PC-9 (cell line): Measurements from ENCODE around the gene MTHFSD. TPM values are rescaled to one million over a fixed set of nuclear protein-coding genes. Genes with fewer than 3 reads are reported as not detected.
A peak's percentile ranks its signal among the peaks of the same experiment; 100 is the strongest.

Experiments used
- BruUV-seq: library from RNA; stranded (reverse); fragments of 400-500 nt; replicated peaks from 2 replicates; lab custom pipeline; 2021; lab: Mats Ljungman, UMichigan
- CTCF ChIA-PET: fragments of 300-600 bp; sonication (Branson Sonifier 250); formaldehyde crosslinking; loops from one replicate; lab custom pipeline; 2022; ENCODE audit warnings: antibody characterized with exemption; lab: Charles Lee
- POLR2A ChIA-PET: fragments of 300-600 bp; sonication (Branson Sonifier 250); formaldehyde crosslinking; loops from one replicate; lab custom pipeline; 2022; ENCODE audit warnings: antibody characterized with exemption; ENCODE audit not compliant: unreplicated experiment; lab: Charles Lee
- DNase-seq, 2 experiments: peaks; one replicate each; pipeline versions ENCODE4 v3.0.0 to v3.0.0-alpha.2; 2015 to 2022; ENCODE audit warnings: mixed read lengths in 1 of 2
- H2AFZ ChIP-seq: fragments of 200-600 bp; sonication (generic); 2 replicates; pipeline ENCODE4 v1.8.1; 2017; ENCODE audit warnings: antibody characterized with exemption
- H3F3A ChIP-seq: fragments of 200-600 bp; sonication (generic); 2 replicates; pipeline ENCODE4 v1.8.1; 2017; ENCODE audit warnings: antibody characterized with exemption, mild to moderate bottlenecking, low read depth; ENCODE audit not compliant: insufficient read depth
- H3K27ac ChIP-seq: fragments of 200-600 bp; sonication (generic); 2 replicates; pipeline ENCODE4 v1.6.1; 2016; ENCODE audit warnings: mixed run types
- H3K27me3 ChIP-seq: fragments of 200-600 bp; sonication (generic); 2 replicates; pipeline ENCODE4 v1.6.1; 2016; ENCODE audit warnings: low read depth, mixed run types; ENCODE audit not compliant: insufficient read depth
- H3K36me3 ChIP-seq: fragments of 200-600 bp; sonication (generic); 2 replicates; pipeline ENCODE4 v1.6.1; 2016; ENCODE audit warnings: low read depth, mixed run types
- H3K4me1 ChIP-seq: fragments of 200-600 bp; sonication (generic); replicated peaks from 2 replicates; pipeline ENCODE4 v1.6.1; 2016; ENCODE audit warnings: mixed run types; ENCODE audit not compliant: insufficient read depth
- H3K4me2 ChIP-seq: fragments of 200-600 bp; sonication (generic); 2 replicates; pipeline ENCODE4 v1.6.1; 2017; ENCODE audit warnings: mixed run types
- H3K4me3 ChIP-seq: fragments of 200-600 bp; sonication (generic); 2 replicates; pipeline ENCODE4 v1.6.1; 2016; ENCODE audit warnings: mixed run types
- H3K79me2 ChIP-seq: fragments of 200-600 bp; sonication (generic); 2 replicates; pipeline ENCODE4 v1.6.1; 2017; ENCODE audit warnings: low read depth, mixed run types
- H3K9me2 ChIP-seq: fragments of 200-600 bp; sonication (generic); 2 replicates; pipeline ENCODE4 v1.8.1; 2017; ENCODE audit warnings: mild to moderate bottlenecking; ENCODE audit not compliant: insufficient read depth
- H3K9me3 ChIP-seq: fragments of 200-600 bp; sonication (generic); 2 replicates; pipeline ENCODE4 v1.8.1; 2016; ENCODE audit warnings: low read depth; ENCODE audit not compliant: insufficient read depth
- H4K20me1 ChIP-seq: fragments of 200-600 bp; sonication (generic); 2 replicates; pipeline ENCODE4 v1.8.1; 2017; ENCODE audit not compliant: insufficient read depth
- CTCF ChIP-seq: fragments of 200-600 bp; sonication (generic); conservative IDR thresholded peaks from 2 replicates; pipeline ENCODE4 v1.6.1; 2017; ENCODE audit warnings: mixed run types, antibody characterized with exemption, mild to moderate bottlenecking, moderate library complexity
- EZH2 ChIP-seq: fragments of 200-600 bp; sonication (generic); IDR thresholded peaks from 2 replicates; pipeline ENCODE4 v1.8.0; 2017; ENCODE audit warnings: antibody characterized with exemption, low read depth
- intact Hi-C: fragments of 100-400 bp; cut with micrococcal nuclease; formaldehyde crosslinking; loops from one replicate; pipeline ENCODE4 v1.10.0; 2022; ENCODE audit not compliant: unreplicated experiment
- total RNA-seq: library from RNA; stranded (reverse); gene quantifications from 2 replicates; pipeline ENCODE4 v1.2.3, GENCODE V29; 2021

MTHFSD gene
- total RNA-seq, 1 experiment from 2014 or later: 25.7 TPM

- Histone ChIP-seq H4K20me1 (no peaks in the 10 kb centered on the region), H3K4me1 (no peaks in the 10 kb centered on the region), H3K9me2 (no peaks in the 10 kb centered on the region), H2AFZ (no peak overlapping the region), H3K79me2 (no peaks in the 10 kb centered on the region), H3K4me3 (no peak overlapping the region), H3K27me3 (peaks cover 80% of the 10 kb centered on the region), H3K36me3 (no peaks in the 10 kb centered on the region), H3K4me2 (no peak overlapping the region), H3K9me3 (no peaks in the 10 kb centered on the region), H3F3A (no peaks in the 10 kb centered on the region), H3K27ac (no peak overlapping the region)
- BruUV-seq: no TSS peak
- no peak for DNase-seq
- TF ChIP-seq EZH2 (no peak), CTCF (no peak)
- intact Hi-C loops: no loop called here
- POLR2A ChIA-PET: no interaction called here
- CTCF ChIA-PET: no interaction called here
Measured at GRCh38 chr16:86503830-86504229, 51.2 kb downstream of the MTHFSD start.

GRCh38 chr16:86502856-86503748 is 51.9 kb downstream of the MTHFSD start:
- no peak overlapping the region for H2AFZ ChIP-seq
- no peaks in the 10 kb centered on the region for H3K9me2 ChIP-seq
- no peaks in the 10 kb centered on the region for H3F3A ChIP-seq
- TF ChIP-seq CTCF: no peak
- TF ChIP-seq EZH2: no peak
- no peaks in the 10 kb centered on the region for H3K9me3 ChIP-seq
- no peaks in the 10 kb centered on the region for H3K36me3 ChIP-seq
- DNase-seq: no peak
- no peaks in the 10 kb centered on the region for H3K4me1 ChIP-seq
- no peaks in the 10 kb centered on the region for H4K20me1 ChIP-seq
- intact Hi-C loops: no loop called here
- H3K27me3 ChIP-seq: peaks cover 87% of the 10 kb centered on the region
- no peaks in the 10 kb centered on the region for H3K79me2 ChIP-seq
- no peak overlapping the region for H3K4me3 ChIP-seq
- ChIA-PET CTCF (no interaction called here), POLR2A (no interaction called here)
- BruUV-seq: no TSS peak
- no peak overlapping the region for H3K27ac ChIP-seq
- H3K4me2 ChIP-seq: no peak overlapping the region

- no peaks in the 10 kb centered on the region for H3K9me3 ChIP-seq
- H3K36me3 ChIP-seq: no peaks in the 10 kb centered on the region
- no peaks in the 10 kb centered on the region for H4K20me1 ChIP-seq
- no peak overlapping the region for H2AFZ ChIP-seq
- TF ChIP-seq CTCF: no peak
- TF ChIP-seq EZH2: 0 out of 2 replicates have a peak, but pooled peaks have one; percentile 8
- H3K4me3 ChIP-seq: no peak overlapping the region
- POLR2A ChIA-PET: no interaction called here
- H3F3A ChIP-seq: no peaks in the 10 kb centered on the region
- H3K4me2 ChIP-seq: no peak overlapping the region
- CTCF ChIA-PET: no interaction called here
- no TSS peak for BruUV-seq
- no peak overlapping the region for H3K27ac ChIP-seq
- no peaks in the 10 kb centered on the region for H3K4me1 ChIP-seq
- H3K27me3 ChIP-seq: peaks cover 86% of the 10 kb centered on the region
- DNase-seq: no peak
- H3K79me2 ChIP-seq: no peaks in the 10 kb centered on the region
- H3K9me2 ChIP-seq: no peaks in the 10 kb centered on the region
- intact Hi-C loops: no loop called here
Measured at GRCh38 chr16:86501989-86502855, 52.8 kb downstream of the MTHFSD start.
